ENCODE results near the gene PIP5K1C. TPM values are rescaled to one million over a fixed set of nuclear protein-coding genes. Genes with fewer than 3 reads are reported as not detected.

Gene PIP5K1C
- total RNA-seq, 3 donors from 2014 or later (not counting 1 experiment from before 2014, with no cell fraction given), result 35.0 to 49.2 (median 36.8) TPM

DNA sequence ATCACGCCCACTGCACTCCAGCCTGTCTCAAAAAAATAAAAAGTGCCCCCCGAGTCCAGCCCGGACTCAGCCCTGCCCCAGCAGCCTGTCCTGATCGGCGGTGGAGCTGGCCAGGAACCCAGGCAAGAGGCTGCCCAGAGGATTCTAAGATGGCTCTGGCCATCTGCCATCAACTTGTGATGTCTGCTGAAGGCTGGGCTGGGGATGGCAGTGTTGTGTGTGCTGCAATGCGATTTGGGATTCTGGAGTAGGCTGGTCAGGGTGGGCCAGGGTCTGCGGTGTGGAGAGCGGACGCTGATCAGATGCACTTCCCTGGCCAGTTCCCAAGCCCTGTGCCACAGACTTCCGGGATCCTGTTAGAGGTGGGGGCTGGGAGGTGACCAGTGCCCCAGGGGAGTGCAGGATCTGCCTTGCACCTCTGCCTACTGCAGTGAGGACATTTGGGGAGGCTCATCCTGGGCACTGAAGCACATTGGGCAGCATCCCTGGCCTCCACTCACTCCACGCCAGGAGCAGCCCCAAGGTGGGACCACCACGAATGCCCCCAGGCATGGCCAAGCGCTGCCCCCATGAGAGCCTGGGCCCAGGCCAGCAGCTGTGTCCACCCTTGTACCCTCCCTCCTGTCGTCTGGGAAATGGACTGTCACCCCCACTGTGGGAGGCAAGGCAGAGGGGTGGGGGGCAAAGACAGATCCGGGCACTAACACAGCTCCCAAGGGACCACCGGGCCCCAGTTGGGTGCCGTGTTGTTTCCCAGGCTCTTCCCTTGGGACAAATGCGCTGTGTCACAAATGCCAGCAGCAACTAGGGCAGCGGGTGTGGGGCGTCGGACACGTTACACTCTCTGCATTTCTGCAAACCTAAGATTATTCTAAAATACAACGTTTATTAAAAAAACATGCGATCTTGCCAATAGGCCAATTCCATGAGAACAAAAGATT is 90.2 kb downstream of the PIP5K1C start:
- Mint-ChIP-seq H3K4me3 (no peak overlapping the region), H3K27ac (no peak overlapping the region), H3K9me3 (no peaks in the 10 kb centered on the region), H3K36me3 (no peaks in the 10 kb centered on the region), H3K27me3 (ENCODE audit: low read depth in 2 of 2) (no peaks in the 10 kb centered on the region), H3K4me1 (peaks cover 7 to 21% of the 10 kb centered on the region in 2 donors)
- DNase-seq (no peak), ATAC-seq (no peak)
- no peaks in the 10 kb centered on the region for H3K9me3 ChIP-seq (ENCODE audit: control insufficient read depth, insufficient read depth, low read length)
- TF ChIP-seq, protein P1, sequence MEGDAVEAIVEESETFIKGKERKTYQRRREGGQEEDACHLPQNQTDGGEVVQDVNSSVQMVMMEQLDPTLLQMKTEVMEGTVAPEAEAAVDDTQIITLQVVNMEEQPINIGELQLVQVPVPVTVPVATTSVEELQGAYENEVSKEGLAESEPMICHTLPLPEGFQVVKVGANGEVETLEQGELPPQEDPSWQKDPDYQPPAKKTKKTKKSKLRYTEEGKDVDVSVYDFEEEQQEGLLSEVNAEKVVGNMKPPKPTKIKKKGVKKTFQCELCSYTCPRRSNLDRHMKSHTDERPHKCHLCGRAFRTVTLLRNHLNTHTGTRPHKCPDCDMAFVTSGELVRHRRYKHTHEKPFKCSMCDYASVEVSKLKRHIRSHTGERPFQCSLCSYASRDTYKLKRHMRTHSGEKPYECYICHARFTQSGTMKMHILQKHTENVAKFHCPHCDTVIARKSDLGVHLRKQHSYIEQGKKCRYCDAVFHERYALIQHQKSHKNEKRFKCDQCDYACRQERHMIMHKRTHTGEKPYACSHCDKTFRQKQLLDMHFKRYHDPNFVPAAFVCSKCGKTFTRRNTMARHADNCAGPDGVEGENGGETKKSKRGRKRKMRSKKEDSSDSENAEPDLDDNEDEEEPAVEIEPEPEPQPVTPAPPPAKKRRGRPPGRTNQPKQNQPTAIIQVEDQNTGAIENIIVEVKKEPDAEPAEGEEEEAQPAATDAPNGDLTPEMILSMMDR (IDR thresholded peaks at IDR 0.05), result no peak
- H3K36me3 ChIP-seq (ENCODE audit: control insufficient read depth, insufficient read depth, low read length), result peaks cover 19% of the 10 kb centered on the region
- 86% methylated on average over 24 of the region's 24 CpGs for WGBS (ENCODE audit: insufficient coverage)
- H3K27ac ChIP-seq (ENCODE audit: low read length), result no peak overlapping the region
- intact Hi-C loops (cut with micrococcal nuclease), result no loop called here
- no peaks in the 10 kb centered on the region for H3K27me3 ChIP-seq (ENCODE audit: control insufficient read depth, insufficient read depth, low read length)
- no peak overlapping the region for H3K4me3 ChIP-seq (ENCODE audit: low read length)
- peaks cover 40% of the 10 kb centered on the region for H3K4me1 ChIP-seq (ENCODE audit: control insufficient read depth, insufficient read depth, low read length)

GRCh38 chr19:3608750-3609322 is 91.4 kb downstream of the PIP5K1C start:
- Mint-ChIP-seq H3K4me1 (peaks cover 7 to 21% of the 10 kb centered on the region in 2 donors), H3K36me3 (no peaks in the 10 kb centered on the region), H3K27me3 (ENCODE audit: low read depth in 2 of 2) (no peaks in the 10 kb centered on the region), H3K4me3 (no peak overlapping the region), H3K27ac (no peak overlapping the region), H3K9me3 (no peaks in the 10 kb centered on the region)
- peaks cover 52% of the 10 kb centered on the region for H3K4me1 ChIP-seq (ENCODE audit: control insufficient read depth, insufficient read depth, low read length)
- DNase-seq (no peak), ATAC-seq (no peak)
- no peaks in the 10 kb centered on the region for H3K9me3 ChIP-seq (ENCODE audit: control insufficient read depth, insufficient read depth, low read length)
- TF ChIP-seq, protein P1 (IDR thresholded peaks at IDR 0.05), result no peak
- intact Hi-C loops (cut with micrococcal nuclease), result no loop called here
- H3K27me3 ChIP-seq (ENCODE audit: control insufficient read depth, insufficient read depth, low read length), result no peaks in the 10 kb centered on the region
- H3K27ac ChIP-seq (ENCODE audit: low read length), result no peak overlapping the region
- H3K4me3 ChIP-seq (ENCODE audit: low read length), result no peak overlapping the region
- peaks cover 19% of the 10 kb centered on the region for H3K36me3 ChIP-seq (ENCODE audit: control insufficient read depth, insufficient read depth, low read length)
- WGBS (ENCODE audit: insufficient coverage), result 17% methylated on average over 21 of the region's 21 CpGs

DNA sequence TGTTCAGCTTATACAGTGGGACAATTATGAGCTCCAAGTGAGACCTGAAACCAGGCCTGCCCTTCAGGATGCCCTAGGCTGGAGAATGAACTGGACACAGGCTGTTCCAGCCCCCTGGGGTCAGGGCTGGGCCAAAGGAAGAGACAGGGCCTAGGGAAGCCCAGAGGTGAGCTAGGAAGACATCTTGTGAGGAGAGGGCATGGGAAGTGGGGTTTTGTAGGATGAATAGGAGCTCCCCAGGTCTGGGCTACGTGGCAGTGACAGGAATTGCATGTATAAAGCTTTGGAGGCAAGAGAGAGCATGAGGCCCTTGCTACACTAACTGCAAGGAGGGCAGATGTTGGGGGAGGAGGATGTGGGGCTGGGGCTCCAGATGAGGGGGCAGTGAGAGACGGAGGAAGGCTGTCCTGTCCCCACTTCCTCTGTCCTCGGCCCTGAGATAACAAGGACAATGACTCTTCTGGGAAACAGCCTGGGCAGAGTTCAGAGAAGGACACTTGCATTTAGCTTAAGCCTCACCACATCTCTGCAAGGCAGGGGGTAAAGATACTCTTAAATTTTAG is 92.1 kb downstream of the PIP5K1C start:
- Mint-ChIP-seq H3K4me3 (peak overlapping the region; percentile 71), H3K27me3 (ENCODE audit: low read depth in 2 of 2) (no peaks in the 10 kb centered on the region), H3K4me1 (peaks cover 7 to 21% of the 10 kb centered on the region in 2 donors), H3K27ac (peak overlapping the region in 1 of 2 donors; percentile 42), H3K36me3 (no peaks in the 10 kb centered on the region), H3K9me3 (no peaks in the 10 kb centered on the region)
- Histone ChIP-seq H3K9me3 (ENCODE audit: control insufficient read depth, insufficient read depth, low read length) (no peaks in the 10 kb centered on the region), H3K27me3 (ENCODE audit: control insufficient read depth, insufficient read depth, low read length) (no peaks in the 10 kb centered on the region), H3K4me1 (ENCODE audit: control insufficient read depth, insufficient read depth, low read length) (peaks cover 52% of the 10 kb centered on the region), H3K4me3 (ENCODE audit: low read length) (no peak overlapping the region), H3K27ac (ENCODE audit: low read length) (no peak overlapping the region), H3K36me3 (ENCODE audit: control insufficient read depth, insufficient read depth, low read length) (peaks cover 15% of the 10 kb centered on the region)
- TF ChIP-seq, protein P1 (IDR thresholded peaks at IDR 0.05), result no peak
- no peak for DNase-seq
- 23% methylated on average over 3 of the region's 3 CpGs for WGBS (ENCODE audit: insufficient coverage)
- intact Hi-C loops (cut with micrococcal nuclease), result no loop called here
- ATAC-seq, result no peak
